ENCODE measurements around the gene BRAP.
A peak's percentile ranks its signal among the peaks of the same experiment; 100 is the strongest.
"Not testable (repeated sequence)": the region's sequence is repeated elsewhere in the genome, so short reads cannot be mapped to it uniquely, and the experiment has no call there.

Gene BRAP

DNA sequence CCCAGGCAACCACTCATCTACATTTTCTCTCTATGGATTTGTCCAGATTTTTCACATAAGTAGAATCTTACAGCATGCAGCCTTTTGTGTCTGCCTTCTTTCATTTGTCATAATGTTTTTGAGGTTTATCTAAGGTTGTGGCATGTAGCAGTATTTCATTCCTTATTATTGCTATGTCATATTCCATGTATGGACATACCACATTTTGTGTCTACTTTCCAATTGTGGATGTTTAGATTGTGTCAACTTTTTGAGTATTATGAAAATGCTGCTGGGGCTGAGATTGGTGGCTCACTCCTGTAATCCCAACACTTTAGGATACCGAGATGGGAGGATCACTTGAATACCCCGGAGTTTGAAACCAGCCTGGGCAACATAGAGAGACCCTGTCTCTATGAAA, 83.4 kb downstream of the BRAP start:
- 0 out of 2 replicates have a peak, but pooled peaks cover 7% of the 10 kb centered on the region for H3K4me1 ChIP-seq (ENCODE audit: control insufficient read depth, insufficient read depth, low read length)
- no peak overlapping the region for H3K27ac ChIP-seq (ENCODE audit: extremely low read depth, low read depth, low read length)
- TF ChIP-seq HOXA7 (CRISPR knock-in tag; IDR thresholded peaks at IDR 0.05; ENCODE audit: borderline replicate concordance) (no peak), ZNF146 (tag by site-specific recombination; IDR thresholded peaks at IDR 0.05) (0 out of 2 replicates have a peak, but pooled peaks have one; percentile 6), ZNF155 (tag by site-specific recombination; IDR thresholded peaks at IDR 0.05) (no peak)
- ChIA-PET POLR2A (interaction anchor here (0.7 kb wide), 1 partner anchor 10 kb away, joined by 3 read pairs; no protein-coding TSS in a partner anchor), CTCF (interaction anchor here (0.6 kb wide), 1 partner anchor 28 kb away, joined by 3 read pairs; no protein-coding TSS in a partner anchor)
- no peaks in the 10 kb centered on the region for H3K9me3 ChIP-seq (ENCODE audit: control insufficient read depth, insufficient read depth, low read depth, low read length)
- H3K4me3 ChIP-seq (ENCODE audit: low read depth, low read length): no peak overlapping the region
- H3K36me3 ChIP-seq (ENCODE audit: control insufficient read depth in 2 of 2, insufficient read depth in 1 of 2, low read length in 2 of 2): no peaks in the 10 kb centered on the region

DNA sequence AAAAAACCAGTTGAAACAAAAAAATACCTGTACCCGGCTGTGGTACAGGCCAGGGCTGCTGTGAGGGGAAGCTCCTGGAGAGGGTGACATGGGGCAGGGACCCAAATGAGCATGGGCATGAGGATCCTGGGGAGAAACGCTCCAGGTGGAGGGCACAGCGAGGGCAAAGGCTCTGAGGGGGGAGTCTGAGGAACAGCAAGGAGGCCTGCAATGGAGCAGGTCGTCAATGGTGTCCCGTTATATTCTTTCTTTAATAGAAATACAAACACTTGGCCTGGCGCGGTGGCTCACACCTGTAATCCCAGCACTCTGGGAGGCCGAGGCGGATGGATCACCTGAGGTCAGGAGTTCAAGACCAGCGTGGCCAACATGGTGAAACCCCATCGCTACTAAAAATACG, 84.8 kb downstream of the BRAP start:
- POLR2A ChIA-PET: interaction anchor here (0.7 kb wide), 1 partner anchor 36 kb away, joined by 3 read pairs; no protein-coding TSS in a partner anchor
- CTCF ChIA-PET: not testable (repeated sequence)

DNA sequence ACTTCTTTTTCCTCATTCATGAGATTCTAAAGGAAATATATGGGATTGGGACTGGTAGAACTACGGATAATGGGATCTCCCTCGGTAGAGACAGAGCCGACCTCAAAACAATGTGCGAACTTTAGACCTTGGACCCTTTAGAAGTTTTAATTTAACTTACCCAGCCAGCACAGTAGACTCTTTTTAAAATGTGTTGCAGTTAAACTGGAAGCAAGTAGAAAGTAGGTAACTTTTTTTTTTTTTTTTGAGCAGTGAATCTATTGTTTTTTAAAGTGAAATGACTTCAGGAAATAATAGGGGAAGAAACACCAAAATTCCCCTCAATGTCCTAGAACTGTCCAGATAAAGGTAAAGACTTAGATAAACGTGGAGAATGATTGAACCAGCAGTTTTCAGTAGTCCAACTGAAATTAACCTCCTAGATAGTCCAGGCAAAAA, 85.5 kb downstream of the BRAP start:
- Histone ChIP-seq H3K4me1 (ENCODE audit: control insufficient read depth, insufficient read depth, low read length) (peaks cover 9% of the 10 kb centered on the region; the same call in 1 of the 2 replicates), H3K36me3 (ENCODE audit: control insufficient read depth in 2 of 2, insufficient read depth in 1 of 2, low read length in 2 of 2) (no peaks in the 10 kb centered on the region; a peak in 1 of 3 replicates), H3K9me3 (ENCODE audit: control insufficient read depth, insufficient read depth, low read depth, low read length) (no peaks in the 10 kb centered on the region), H3K4me3 (ENCODE audit: low read depth, low read length) (peak overlapping the region; percentile 98), H3K27ac (ENCODE audit: extremely low read depth, low read depth, low read length) (peak overlapping the region; percentile 99)
- POLR2A ChIA-PET: no interaction called here
- CTCF ChIA-PET: no interaction called here
- TF ChIP-seq ZNF391 (tag by site-specific recombination; IDR thresholded peaks at IDR 0.05; ENCODE audit: borderline replicate concordance, low read depth) (no peak), ZNF510 (tag by site-specific recombination; IDR thresholded peaks at IDR 0.05; ENCODE audit: insufficient replicate concordance) (no peak), ZNF571 (tag by site-specific recombination; IDR thresholded peaks at IDR 0.05) (no peak), ZNF155 (tag by site-specific recombination; IDR thresholded peaks at IDR 0.05) (no peak), WT1 (tag by site-specific recombination; IDR thresholded peaks at IDR 0.05) (no peak), SETDB1 (IDR thresholded peaks at IDR 0.05; ENCODE audit: insufficient read length, low read length) (no peak), PRDM1 (tag by site-specific recombination; IDR thresholded peaks at IDR 0.05) (0 out of 2 replicates have a peak, but pooled peaks have one; percentile 35), ZNF302 (tag by site-specific recombination; IDR thresholded peaks at IDR 0.05; ENCODE audit: low read depth) (no peak), ZNF433 (tag by site-specific recombination; IDR thresholded peaks at IDR 0.05; ENCODE audit: low read depth) (no peak), ZBTB7A (tag by site-specific recombination; IDR thresholded peaks at IDR 0.05; ENCODE audit: low read depth) (no peak), HOXA7 (CRISPR knock-in tag; IDR thresholded peaks at IDR 0.05; ENCODE audit: borderline replicate concordance) (no peak), ZNF132 (tag by site-specific recombination; IDR thresholded peaks at IDR 0.05; ENCODE audit: borderline replicate concordance) (no peak), ZNF707 (tag by site-specific recombination; IDR thresholded peaks at IDR 0.05) (no peak), ZNF221 (tag by site-specific recombination; IDR thresholded peaks at IDR 0.05; ENCODE audit: borderline replicate concordance) (no peak)
- TF ChIP-seq, protein P1, sequence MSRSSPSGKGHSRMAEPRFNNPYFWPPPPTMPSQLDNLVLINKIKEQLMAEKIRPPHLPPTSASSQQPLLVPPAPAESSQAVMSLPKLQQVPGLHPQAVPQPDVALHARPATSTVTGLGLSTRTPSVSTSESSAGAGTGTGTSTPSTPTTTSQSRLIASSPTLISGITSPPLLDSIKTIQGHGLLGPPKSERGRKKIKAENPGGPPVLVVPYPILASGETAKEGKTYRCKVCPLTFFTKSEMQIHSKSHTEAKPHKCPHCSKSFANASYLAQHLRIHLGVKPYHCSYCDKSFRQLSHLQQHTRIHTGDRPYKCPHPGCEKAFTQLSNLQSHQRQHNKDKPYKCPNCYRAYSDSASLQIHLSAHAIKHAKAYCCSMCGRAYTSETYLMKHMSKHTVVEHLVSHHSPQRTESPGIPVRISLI (tag by site-specific recombination; IDR thresholded peaks at IDR 0.05): 0 out of 2 replicates have a peak, but pooled peaks have one; percentile 16
- TF ChIP-seq, protein P2, sequence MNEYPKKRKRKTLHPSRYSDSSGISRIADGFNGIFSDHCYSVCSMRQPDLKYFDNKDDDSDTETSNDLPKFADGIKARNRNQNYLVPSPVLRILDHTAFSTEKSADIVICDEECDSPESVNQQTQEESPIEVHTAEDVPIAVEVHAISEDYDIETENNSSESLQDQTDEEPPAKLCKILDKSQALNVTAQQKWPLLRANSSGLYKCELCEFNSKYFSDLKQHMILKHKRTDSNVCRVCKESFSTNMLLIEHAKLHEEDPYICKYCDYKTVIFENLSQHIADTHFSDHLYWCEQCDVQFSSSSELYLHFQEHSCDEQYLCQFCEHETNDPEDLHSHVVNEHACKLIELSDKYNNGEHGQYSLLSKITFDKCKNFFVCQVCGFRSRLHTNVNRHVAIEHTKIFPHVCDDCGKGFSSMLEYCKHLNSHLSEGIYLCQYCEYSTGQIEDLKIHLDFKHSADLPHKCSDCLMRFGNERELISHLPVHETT (tag by site-specific recombination; IDR thresholded peaks at IDR 0.05): no peak

More for the DNA sequence above, 84.8 kb downstream of the BRAP start:
- not testable (repeated sequence) for H3K9me3 ChIP-seq (ENCODE audit: control insufficient read depth, insufficient read depth, low read depth, low read length); H3K4me1 ChIP-seq (ENCODE audit: control insufficient read depth, insufficient read depth, low read length); H3K4me3 ChIP-seq (ENCODE audit: low read depth, low read length); H3K27ac ChIP-seq (ENCODE audit: extremely low read depth, low read depth, low read length); H3K36me3 ChIP-seq (ENCODE audit: control insufficient read depth in 2 of 2, insufficient read depth in 1 of 2, low read length in 2 of 2)
- peak; percentile 61; the same call in 1 of the 2 replicates for TF ChIP-seq ZNF341 (tag by site-specific recombination; IDR thresholded peaks at IDR 0.05; ENCODE audit: low read depth)
